GM12878 (cell line): ENCODE measurements around the gene COL11A2. TPM values are rescaled to one million over a fixed set of nuclear protein-coding genes. Genes with fewer than 3 reads are reported as not detected.

Experiments
- ATAC-seq: fragments of 200-7000 bp; cut with Tn5 transposase; 3 replicates; pipeline ENCODE4 v1.9.1; 2020; ENCODE audit warnings: mild to moderate bottlenecking, moderate library complexity
- BruUV-seq: library from RNA; stranded (reverse); fragments of 400-500 nt; replicated peaks from 2 replicates; lab custom pipeline; 2021; lab: Mats Ljungman, UMichigan
- CTCF ChIA-PET: fragments of 300-600 bp; sonication (Branson Sonifier 250); formaldehyde crosslinking; extraction: SDS; loops from one replicate; lab custom pipeline; 2021; ENCODE audit warnings: inconsistent platforms; lab: Yijun Ruan, JAX
- POLR2A ChIA-PET: fragments of 350-600 bp; formaldehyde crosslinking; extraction: SDS; loops from one replicate; lab custom pipeline; 2021; ENCODE audit warnings: inconsistent platforms; lab: Charles Lee
- RAD21 ChIA-PET: fragments of 300-600 bp; sonication (Branson Sonifier 250); formaldehyde crosslinking; loops from one replicate; lab custom pipeline; 2023; ENCODE audit warnings: antibody characterized with exemption; ENCODE audit not compliant: unreplicated experiment; lab: Charles Lee
- SMC1A ChIA-PET: fragments of 300-600 bp; sonication (Branson Sonifier 250); formaldehyde crosslinking; loops from one replicate; lab custom pipeline; 2023; ENCODE audit not compliant: unreplicated experiment, uncharacterized antibody; lab: Charles Lee
- DNase-seq: peaks from one replicate; pipeline ENCODE4 v3.0.0-alpha.2; 2011; ENCODE audit warnings: low read depth, low spot score
- FAIRE-seq: peaks from 3 replicates; lab custom pipeline; 2011; peaks lifted over from hg19 to GRCh38; lab: Jason Lieb, UNC
- H2AFZ ChIP-seq: 2 replicates; pipeline ENCODE4 v1.6.0; 2011; ENCODE audit warnings: low read depth, low read length, control low read depth; ENCODE audit not compliant: control insufficient read depth
- H3K27ac ChIP-seq: 2 replicates; pipeline ENCODE4 v1.5.1; 2011; ENCODE audit warnings: control low read depth; ENCODE audit not compliant: control insufficient read depth, insufficient read depth
- H3K27me3 ChIP-seq, 2 experiments: replicated peaks in 1 of 2; 2 replicates each; pipeline versions ENCODE4 v1.6.0 to v1.6.1; 2011; ENCODE audit warnings: low read length in 1 of 2; ENCODE audit not compliant: control insufficient read depth in 2 of 2, insufficient read depth in 2 of 2
- H3K36me3 ChIP-seq, 2 experiments: 2 replicates each; pipeline ENCODE4 v1.5.1; 2011; ENCODE audit warnings: low read length in 1 of 2; ENCODE audit not compliant: control insufficient read depth in 2 of 2, insufficient read depth in 2 of 2
- H3K4me1 ChIP-seq: 2 replicates; pipeline ENCODE4 v1.6.1; 2011; ENCODE audit warnings: mild to moderate bottlenecking, low read length, moderate library complexity, mixed read lengths; ENCODE audit not compliant: control insufficient read depth, insufficient read depth
- H3K4me2 ChIP-seq: 2 replicates; pipeline ENCODE4 v1.6.0; 2011; ENCODE audit warnings: control low read depth; ENCODE audit not compliant: control insufficient read depth, insufficient read depth
- H3K4me3 ChIP-seq: fragments of 200-600 bp; sonication (generic); 2 replicates; pipeline ENCODE4 v1.5.1; 2016
- H3K79me2 ChIP-seq: 2 replicates; pipeline ENCODE4 v1.6.0; 2011; ENCODE audit warnings: low read length; ENCODE audit not compliant: control insufficient read depth, insufficient read depth
- H3K9ac ChIP-seq: 2 replicates; pipeline ENCODE4 v1.8.0; 2011; ENCODE audit warnings: low read length, control low read depth, mixed read lengths; ENCODE audit not compliant: control insufficient read depth, insufficient read depth
- H3K9me3 ChIP-seq: replicated peaks from 3 replicates; pipeline ENCODE4 v1.5.1; 2011; ENCODE audit warnings: mild to moderate bottlenecking, low read length; ENCODE audit not compliant: control insufficient read depth, insufficient read depth
- H4K20me1 ChIP-seq: 2 replicates; pipeline ENCODE4 v1.6.0; 2011; ENCODE audit not compliant: control insufficient read depth, insufficient read depth
- CBFB ChIP-seq: IDR thresholded peaks from 2 replicates; pipeline ENCODE4 v1.6.1; 2016; ENCODE audit warnings: antibody characterized with exemption, low read depth
- CHD4 ChIP-seq: fragments of 200-600 bp; sonication (generic); IDR thresholded peaks from 2 replicates; pipeline ENCODE4 v1.6.1; 2016; ENCODE audit warnings: mild to moderate bottlenecking
- ESRRA ChIP-seq: IDR thresholded peaks from 2 replicates; pipeline ENCODE4 v1.6.1; 2012; ENCODE audit warnings: mild to moderate bottlenecking, low read length, improper control_type of control experiment
- ETV6 ChIP-seq, 2 experiments: fragments of 450-650 bp in 1 of 2; IDR thresholded peaks in 1 of 2; conservative IDR thresholded peaks in 1 of 2; 2 replicates each; pipeline ENCODE4 v1.6.1; 2014; ENCODE audit warnings: antibody characterized with exemption in 1 of 2, borderline replicate concordance in 1 of 2, low read depth in 1 of 2, mild to moderate bottlenecking in 1 of 2, moderate library complexity in 1 of 2
- EZH2 ChIP-seq: IDR thresholded peaks from 2 replicates; pipeline ENCODE4 v1.6.1; 2012; ENCODE audit warnings: low read depth, mild to moderate bottlenecking, control low read depth, inconsistent platforms, low read length, borderline replicate concordance; ENCODE audit not compliant: control insufficient read depth
- FOS ChIP-seq: IDR thresholded peaks from 3 replicates; pipeline ENCODE4 v1.6.1; 2011; ENCODE audit warnings: borderline replicate concordance; ENCODE audit not compliant: insufficient read length; ENCODE audit errors: extremely low read depth
- FOXM1 ChIP-seq: IDR thresholded peaks from 2 replicates; pipeline ENCODE4 v1.6.1; 2012; ENCODE audit warnings: low read depth, mild to moderate bottlenecking, inconsistent platforms, low read length, moderate library complexity
- HCFC1 ChIP-seq: fragments of 150-350 bp; IDR thresholded peaks from 2 replicates; pipeline ENCODE4 v1.6.1; 2014; ENCODE audit warnings: low read length
- NR2C1 ChIP-seq: fragments of 450-650 bp; IDR thresholded peaks from 2 replicates; pipeline ENCODE4 v1.6.1; 2017; ENCODE audit warnings: antibody characterized with exemption, mild to moderate bottlenecking, moderate library complexity
- POLR2A ChIP-seq: IDR thresholded peaks from 2 replicates; pipeline ENCODE4 v1.6.1; 2011; ENCODE audit warnings: low read depth, mild to moderate bottlenecking, low read length
- RFX5 ChIP-seq: IDR thresholded peaks from 2 replicates; pipeline ENCODE4 v1.6.1; 2011; ENCODE audit warnings: low read depth, low read length, improper control_type of control experiment
- SIX5 ChIP-seq: IDR thresholded peaks from 2 replicates; pipeline ENCODE4 v1.6.1; 2011; ENCODE audit warnings: mild to moderate bottlenecking, low read depth, low read length, moderate library complexity; ENCODE audit not compliant: severe bottlenecking
- SMAD5 ChIP-seq: IDR thresholded peaks from 2 replicates; pipeline ENCODE4 v1.6.1; 2016; ENCODE audit warnings: antibody characterized with exemption, low read depth
- TAF1 ChIP-seq: IDR thresholded peaks from 2 replicates; pipeline ENCODE4 v1.6.1; 2011; ENCODE audit warnings: mild to moderate bottlenecking, low read depth, low read length, borderline replicate concordance
- TARDBP ChIP-seq: IDR thresholded peaks from 2 replicates; pipeline ENCODE4 v1.6.1; 2016; ENCODE audit warnings: borderline replicate concordance
- TBL1XR1 ChIP-seq: IDR thresholded peaks from 2 replicates; pipeline ENCODE4 v1.6.1; 2012; ENCODE audit warnings: low read depth, low read length, improper control_type of control experiment
- TCF12 ChIP-seq: IDR thresholded peaks from 2 replicates; pipeline ENCODE4 v1.6.1; 2011; ENCODE audit warnings: low read depth, mild to moderate bottlenecking, low read length
- TCF3 ChIP-seq: IDR thresholded peaks from 2 replicates; pipeline ENCODE4 v1.6.1; 2012; ENCODE audit warnings: low read depth, mild to moderate bottlenecking, low read length, borderline replicate concordance; ENCODE audit not compliant: insufficient read depth
- ZNF274 ChIP-seq: IDR thresholded peaks from one replicate; pipeline ENCODE4 v1.8.0; 2011; ENCODE audit not compliant: insufficient read length, insufficient read depth
- ZSCAN29 ChIP-seq: fragments of 450-650 bp; IDR thresholded peaks from 2 replicates; pipeline ENCODE4 v1.6.1; 2017; ENCODE audit warnings: mild to moderate bottlenecking, moderate library complexity
- WGBS: methylation state at CpG from one replicate; pipeline ENCODE4 v1.1.6; 2016; ENCODE audit warnings: low lambda C conversion rate; ENCODE audit not compliant: insufficient replicate concordance, insufficient coverage; ENCODE audit errors: missing lambda C conversion rate; 5-methylcytosine and 5-hydroxymethylcytosine counted together
- in situ Hi-C: fragments of 300-500 bp; cut with MboI; formaldehyde crosslinking; loops from 9 replicates; pipeline ENCODE4 v1.14.3; 2018; ENCODE audit warnings: mixed read lengths
- intact Hi-C: fragments of 100-400 bp; cut with micrococcal nuclease; formaldehyde crosslinking; loops from one replicate; pipeline ENCODE4 v1.14.2; 2022; ENCODE audit not compliant: unreplicated experiment
- polyA plus RNA-seq, 11 experiments: library from polyadenylated mRNA; depleted of rRNA in 4 of 11; unstranded in 6 of 11; stranded (reverse) in 5 of 11; fragments of >200 nt; fragmentation: Nextera tagmentation in 4 of 11; fragmentation: Illumina TruSeq in 1 of 11; extraction: Ambion mirVana in 4 of 11; extraction: Trizol in 1 of 11; gene quantifications; 1 replicate in 1 of 11; 2 replicates in 10 of 11; pipeline versions ENCODE4 v1.2.1 to v1.2.3, GENCODE V29; 2011 to 2016; ENCODE audit warnings: inconsistent platforms in 2 of 11, missing spikeins in 2 of 11, low read depth in 1 of 11
- total RNA-seq, 4 experiments: library from RNA; depleted of rRNA in 3 of 4; stranded (reverse); fragments of >200 nt in 3 of 4; fragmentation: Illumina TruSeq in 1 of 4; extraction: Trizol in 1 of 4; gene quantifications; 2 replicates each; pipeline versions ENCODE4 v1.2.1 to v1.2.3, GENCODE V29; 2013 to 2021
- TF ChIP-seq, protein P1 (sequence below): fragments of 450-650 bp; formaldehyde crosslinking; IDR thresholded peaks from 2 replicates; pipeline ENCODE4 v1.4.0; 2022; ENCODE audit warnings: mild to moderate bottlenecking, moderate library complexity

The COL11A2 gene
- total and polyA plus RNA-seq, 10 of the 15 experiments (the other 5 are each of a cell fraction or from before 2014, with no cell fraction given): 0.03 to 0.83 (median 0.22) TPM; not detected in 1

DNA sequence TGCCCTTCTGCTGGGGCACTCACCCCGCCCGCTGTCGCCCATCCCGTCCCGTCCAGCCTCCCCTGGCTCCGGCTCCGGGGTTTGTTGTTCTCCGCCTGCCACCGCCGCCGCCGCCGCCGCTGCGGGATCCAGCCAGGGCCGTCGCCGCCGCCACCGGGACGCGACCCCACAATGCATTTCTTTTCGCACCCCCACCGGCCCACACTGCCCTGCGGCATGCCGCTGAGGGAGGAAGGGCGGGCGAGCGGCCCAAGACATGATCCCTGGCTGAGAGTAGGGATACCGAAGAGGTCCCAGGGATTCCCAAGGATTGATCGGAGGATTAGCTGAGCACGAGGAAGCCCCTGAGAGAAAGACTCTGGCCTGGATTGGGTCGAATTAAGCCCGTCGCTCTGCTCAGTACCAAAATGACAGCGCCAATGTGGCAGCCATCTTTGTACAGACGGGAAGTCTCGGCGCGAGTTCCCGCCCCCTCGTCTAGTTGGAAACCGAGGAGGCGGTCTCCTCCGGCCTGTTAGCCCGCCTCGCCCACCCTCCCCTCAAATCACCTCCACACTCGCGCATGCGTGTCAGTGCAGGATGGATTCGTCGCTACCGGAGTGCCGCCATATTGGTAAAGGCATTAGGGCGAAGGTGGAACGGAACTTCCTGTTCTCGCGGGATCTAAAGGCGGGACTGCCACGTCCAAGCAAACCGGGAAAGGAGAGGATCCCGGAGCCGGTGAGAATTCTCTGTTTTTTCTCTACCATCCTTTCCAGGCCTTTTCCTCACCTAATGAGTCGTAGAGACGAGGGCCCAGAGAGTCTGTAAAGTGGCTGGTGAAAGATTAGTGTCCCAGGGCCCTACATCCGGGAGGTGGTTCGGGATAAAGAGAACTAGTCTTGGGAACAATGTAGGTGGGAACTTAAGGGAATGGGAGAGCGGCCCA, 8.2 kb upstream of the COL11A2 start, which contains the start of the genes RXRB and SLC39A7:
TSS of gene RXRB (minus strand) at position 447 of the 928 bp plus-strand sequence. CDS start at position 258, 189 bp downstream.
TSS of gene SLC39A7 (plus strand) at position 649 of the 928 bp plus-strand sequence. CDS start 379 bp downstream, outside the sequence.
- peaks cover 12 to 31% of the 10 kb centered on the region in 2 experiments for H3K36me3 ChIP-seq
- H4K20me1 ChIP-seq: no peaks in the 10 kb centered on the region
- no peaks in the 10 kb centered on the region for H3K27me3 ChIP-seq
- FAIRE-seq (peak; percentile 95), ATAC-seq (peak; percentile 77), DNase-seq (peak; percentile 99)
- H3K4me2 ChIP-seq: peak within 1 kb of the TSS; percentile 100
- peak within 1 kb of the TSS; percentile 99 for H3K27ac ChIP-seq
- BruUV-seq: no TSS peak
- in situ Hi-C loops: no loop called here
- H3K9ac ChIP-seq: peak within 1 kb of the TSS; percentile 99
- no peaks in the 10 kb centered on the region for H3K9me3 ChIP-seq
- SMC1A ChIA-PET: interaction anchor here (1.3 to 1.8 kb wide), 2 partner anchors 8 to 49 kb away, joined by 4 to 5 read pairs; no protein-coding TSS in a partner anchor
- intact Hi-C loops: loop anchor here (10.0 kb wide), 1 partner anchor 374 kb away; no protein-coding TSS in a partner anchor
- peak within 1 kb of the TSS; percentile 95 for H3K4me3 ChIP-seq
- peaks cover 33% of the 10 kb centered on the region for H3K4me1 ChIP-seq
- WGBS: under 1% methylated on average over 62 of the region's 68 CpGs
- POLR2A ChIA-PET: interaction anchor here (0.7 to 1.4 kb wide), 6 partner anchors 9 to 229 kb away, joined by 3 to 12 read pairs (median 3); partner anchors contain the start of genes B3GALT4, HLA-DPB1 and RING1
- RAD21 ChIA-PET: interaction anchor here (0.7 to 1.9 kb wide), 5 partner anchors 31 to 181 kb away, joined by 3 to 11 read pairs (median 4); partner anchors contain the start of genes HLA-DPA1, RPS18 and VPS52
- peaks cover 33% of the 10 kb centered on the region for H3K79me2 ChIP-seq
- CTCF ChIA-PET: interaction anchor here (0.6 to 5.8 kb wide), 3 partner anchors 8 to 48 kb away, joined by 3 to 41 read pairs (median 5); partner anchors contain the start of gene RING1
- peak within 1 kb of the TSS; percentile 97 for H2AFZ ChIP-seq
- TF ChIP-seq NR2C1 (peak; percentile 90), POLR2A (peak; percentile 95), TCF3 (no peak), TARDBP (no peak), SMAD5 (0 out of 2 replicates have a peak, but pooled peaks have one; percentile 38), TCF12 (0 out of 2 replicates have a peak, but pooled peaks have one; percentile 6), TBL1XR1 (0 out of 2 replicates have a peak, but pooled peaks have one; percentile 25), FOS (no peak), EZH2 (no peak), TAF1 (peak; percentile 93), CBFB (peak; percentile 70), CHD4 (no peak), SIX5 (peak; percentile 84), FOXM1 (no peak), RFX5 (no peak), ZSCAN29 (no peak), ZNF274 (no peak), ETV6 (conservative IDR thresholded peaks at IDR 0.05 in 1 of 2, IDR thresholded peaks at IDR 0.05 in 1 of 2; ENCODE audit: borderline replicate concordance in 1 of 2, low read depth in 1 of 2) (no peak), HCFC1 (peak; percentile 84), ESRRA (no peak)
- TF ChIP-seq, protein P1, sequence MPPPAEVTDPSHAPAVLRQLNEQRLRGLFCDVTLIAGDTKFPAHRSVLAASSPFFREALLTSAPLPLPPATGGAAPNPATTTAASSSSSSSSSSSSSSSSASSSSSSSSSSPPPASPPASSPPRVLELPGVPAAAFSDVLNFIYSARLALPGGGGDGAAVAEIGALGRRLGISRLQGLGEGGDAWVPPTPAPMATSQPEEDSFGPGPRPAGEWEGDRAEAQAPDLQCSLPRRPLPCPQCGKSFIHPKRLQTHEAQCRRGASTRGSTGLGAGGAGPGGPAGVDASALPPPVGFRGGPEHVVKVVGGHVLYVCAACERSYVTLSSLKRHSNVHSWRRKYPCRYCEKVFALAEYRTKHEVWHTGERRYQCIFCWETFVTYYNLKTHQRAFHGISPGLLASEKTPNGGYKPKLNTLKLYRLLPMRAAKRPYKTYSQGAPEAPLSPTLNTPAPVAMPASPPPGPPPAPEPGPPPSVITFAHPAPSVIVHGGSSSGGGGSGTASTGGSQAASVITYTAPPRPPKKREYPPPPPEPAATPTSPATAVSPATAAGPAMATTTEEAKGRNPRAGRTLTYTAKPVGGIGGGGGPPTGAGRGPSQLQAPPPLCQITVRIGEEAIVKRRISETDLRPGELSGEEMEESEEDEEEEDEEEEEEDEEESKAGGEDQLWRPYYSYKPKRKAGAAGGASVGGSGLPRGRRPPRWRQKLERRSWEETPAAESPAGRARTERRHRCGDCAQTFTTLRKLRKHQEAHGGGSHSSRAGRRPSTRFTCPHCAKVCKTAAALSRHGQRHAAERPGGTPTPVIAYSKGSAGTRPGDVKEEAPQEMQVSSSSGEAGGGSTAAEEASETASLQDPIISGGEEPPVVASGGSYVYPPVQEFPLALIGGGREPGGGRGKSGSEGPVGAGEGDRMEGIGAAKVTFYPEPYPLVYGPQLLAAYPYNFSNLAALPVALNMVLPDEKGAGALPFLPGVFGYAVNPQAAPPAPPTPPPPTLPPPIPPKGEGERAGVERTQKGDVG (CRISPR knock-in tag): no peak
